ENCODE data around the gene GPD2. TPM values are rescaled to one million over a fixed set of nuclear protein-coding genes. Genes with fewer than 3 reads are reported as not detected.

GPD2 gene
- 25.4 and 51.7 TPM in 2 replicates for total RNA-seq (2014; rRNA removed; shearing (Covaris generic); ENCODE audit: low replicate concordance)

DNA sequence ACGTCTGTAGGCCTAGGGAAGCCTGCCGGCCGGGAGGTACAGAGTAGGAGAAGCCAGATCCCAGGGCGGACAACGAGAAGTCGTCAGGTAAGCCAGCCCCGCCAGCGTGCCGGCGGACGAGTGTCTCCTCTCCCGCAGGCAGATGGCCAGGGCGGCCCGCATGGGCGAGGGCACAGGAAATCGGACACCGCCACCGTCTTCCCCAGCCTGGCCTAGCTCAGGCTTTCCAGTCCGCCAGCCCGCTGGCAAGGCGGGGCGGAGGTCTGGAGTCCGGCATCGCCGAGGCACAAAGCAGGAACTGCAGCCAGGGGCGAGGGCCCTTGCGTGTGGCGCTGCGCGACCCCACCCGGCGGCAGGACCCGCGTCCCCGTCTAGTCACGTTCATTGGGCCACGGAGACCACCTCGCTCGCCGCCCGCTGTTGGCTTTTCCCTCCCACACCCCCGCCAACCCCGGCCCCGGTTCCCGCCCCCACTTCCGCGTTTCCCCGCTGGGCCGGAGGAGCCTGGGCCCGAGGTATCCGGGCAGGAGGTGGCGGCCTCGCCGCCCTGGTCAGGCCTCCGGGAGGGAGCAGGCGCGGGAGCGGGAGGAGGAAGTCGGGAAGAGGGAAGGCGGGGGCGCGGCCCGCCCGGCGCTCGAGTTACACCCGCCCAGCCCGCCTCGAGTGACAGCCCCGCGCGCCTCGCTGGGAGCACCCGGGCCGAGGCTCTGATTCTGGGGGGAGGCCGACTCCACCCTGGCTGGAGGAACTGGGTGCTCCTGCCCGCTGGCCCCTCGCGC lies at the start of gene GPD2:
Gene GPD2, plus strand, starts transcription at position 662 of the 779 bp plus-strand sequence. CDS start 39,727 bp downstream, outside the sequence.
- Histone ChIP-seq H3K9me3 (no peaks in the 10 kb centered on the region), H3K4me3 (peak within 1 kb of the TSS; percentile 67), H3K27me3 (no peaks in the 10 kb centered on the region), H3K36me3 (no peaks in the 10 kb centered on the region)
- DNase-seq, result peak; percentile 94

DNA sequence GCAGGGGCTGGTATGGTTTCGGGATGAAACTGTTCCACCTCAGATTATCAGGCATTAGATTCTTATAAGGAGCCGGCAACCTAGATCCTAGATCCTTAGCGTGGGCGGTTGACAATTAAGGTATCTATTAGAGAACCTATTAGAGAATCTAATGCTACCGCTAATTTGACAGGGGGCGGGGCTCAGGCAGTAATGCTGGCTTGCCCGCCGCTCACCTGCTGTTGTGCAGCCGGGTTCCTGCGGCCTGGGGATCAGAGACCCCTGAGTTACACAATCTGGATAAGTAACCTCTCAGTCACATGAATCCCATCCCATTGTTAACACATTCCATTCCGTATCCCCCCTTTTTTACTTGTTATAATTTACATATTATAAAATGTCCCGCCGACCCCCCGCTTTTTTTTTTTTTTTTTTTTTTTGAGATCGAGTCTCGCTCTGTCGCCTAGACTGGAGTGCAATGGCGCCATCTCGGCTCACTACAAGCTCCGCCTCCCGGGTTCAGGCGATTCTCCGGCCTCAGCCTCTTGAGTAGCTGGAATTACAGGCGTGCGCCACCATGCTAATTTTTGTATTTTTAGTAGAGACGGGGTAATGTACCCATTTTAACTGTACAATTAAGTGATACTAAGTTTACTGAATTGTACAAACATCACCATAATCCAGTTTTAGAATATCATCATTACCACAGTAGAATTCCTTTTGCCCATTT lies 42.0 kb upstream of the GPD2 start:
- no peaks in the 10 kb centered on the region for H3K27me3 ChIP-seq
- H3K36me3 ChIP-seq, result no peaks in the 10 kb centered on the region
- H3K9me3 ChIP-seq, result no peaks in the 10 kb centered on the region
- no peak overlapping the region for H3K4me3 ChIP-seq
- DNase-seq, result no peak

DNA sequence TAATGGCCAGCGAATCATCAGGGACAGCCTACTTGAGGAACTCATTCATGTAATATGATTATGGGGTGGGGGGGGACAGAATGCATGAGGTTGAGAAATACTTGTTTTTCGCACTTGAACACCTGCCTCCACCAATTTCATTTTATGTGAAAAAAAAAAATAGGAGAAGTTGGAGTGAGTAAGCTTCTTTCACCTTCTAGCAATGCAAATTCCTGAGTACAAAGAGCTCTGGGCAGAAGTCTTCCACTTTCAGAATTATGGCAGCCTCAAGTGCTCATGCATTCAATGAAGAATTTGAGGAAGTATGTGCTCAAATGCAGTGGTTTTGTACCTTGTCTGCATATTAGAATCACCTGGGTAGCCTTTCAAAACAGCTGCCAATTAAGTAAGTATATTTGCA lies 40.1 kb upstream of the GPD2 start:
- Histone ChIP-seq H3K36me3 (no peaks in the 10 kb centered on the region), H3K4me3 (no peak overlapping the region), H3K9me3 (no peaks in the 10 kb centered on the region), H3K27me3 (no peaks in the 10 kb centered on the region)
- no peak for DNase-seq

DNA sequence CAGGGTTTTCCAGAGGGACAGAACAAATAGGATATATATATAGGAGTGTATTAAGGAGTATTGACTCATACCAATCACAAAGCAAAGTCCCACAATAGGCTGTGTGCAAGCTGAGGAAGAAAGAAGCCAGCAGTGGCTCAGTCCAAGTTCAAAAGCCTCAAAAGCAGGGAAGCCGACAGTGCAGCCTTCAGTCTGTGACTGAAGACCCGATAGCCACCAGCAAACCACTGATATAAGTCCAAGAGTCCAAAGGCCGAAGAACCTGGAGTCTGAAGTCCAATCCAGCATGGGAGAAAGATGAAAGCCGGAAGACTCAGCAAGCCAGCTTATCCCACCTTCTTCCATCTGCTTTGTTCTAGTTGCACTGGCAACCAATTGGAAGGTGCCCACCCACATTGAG lies 39.0 kb upstream of the GPD2 start:
- H3K36me3 ChIP-seq, result no peaks in the 10 kb centered on the region
- no peaks in the 10 kb centered on the region for H3K27me3 ChIP-seq
- no peak for DNase-seq
- no peak overlapping the region for H3K4me3 ChIP-seq
- no peaks in the 10 kb centered on the region for H3K9me3 ChIP-seq

DNA sequence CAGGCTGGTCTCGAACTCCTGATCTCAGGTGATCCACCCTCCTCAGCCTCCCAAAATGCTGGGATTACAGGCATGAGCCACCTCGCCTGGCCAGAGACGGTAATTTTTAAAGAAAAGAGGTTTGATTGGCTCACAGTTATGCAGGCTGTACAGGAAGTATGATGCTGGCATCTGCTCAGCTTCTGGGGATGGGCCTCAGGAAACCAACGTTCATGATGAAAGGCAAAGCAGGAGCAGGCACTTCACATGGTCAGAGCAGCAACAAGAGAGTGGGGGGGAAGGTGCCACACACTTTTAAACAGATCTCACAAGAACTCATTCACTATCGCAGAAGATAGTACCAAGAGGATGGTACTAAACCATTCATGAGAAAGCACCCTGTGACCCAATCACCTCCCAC lies 38.0 kb upstream of the GPD2 start:
- H3K36me3 ChIP-seq, result no peaks in the 10 kb centered on the region
- H3K9me3 ChIP-seq, result no peaks in the 10 kb centered on the region
- no peak for DNase-seq
- no peaks in the 10 kb centered on the region for H3K27me3 ChIP-seq
- no peak overlapping the region for H3K4me3 ChIP-seq

DNA sequence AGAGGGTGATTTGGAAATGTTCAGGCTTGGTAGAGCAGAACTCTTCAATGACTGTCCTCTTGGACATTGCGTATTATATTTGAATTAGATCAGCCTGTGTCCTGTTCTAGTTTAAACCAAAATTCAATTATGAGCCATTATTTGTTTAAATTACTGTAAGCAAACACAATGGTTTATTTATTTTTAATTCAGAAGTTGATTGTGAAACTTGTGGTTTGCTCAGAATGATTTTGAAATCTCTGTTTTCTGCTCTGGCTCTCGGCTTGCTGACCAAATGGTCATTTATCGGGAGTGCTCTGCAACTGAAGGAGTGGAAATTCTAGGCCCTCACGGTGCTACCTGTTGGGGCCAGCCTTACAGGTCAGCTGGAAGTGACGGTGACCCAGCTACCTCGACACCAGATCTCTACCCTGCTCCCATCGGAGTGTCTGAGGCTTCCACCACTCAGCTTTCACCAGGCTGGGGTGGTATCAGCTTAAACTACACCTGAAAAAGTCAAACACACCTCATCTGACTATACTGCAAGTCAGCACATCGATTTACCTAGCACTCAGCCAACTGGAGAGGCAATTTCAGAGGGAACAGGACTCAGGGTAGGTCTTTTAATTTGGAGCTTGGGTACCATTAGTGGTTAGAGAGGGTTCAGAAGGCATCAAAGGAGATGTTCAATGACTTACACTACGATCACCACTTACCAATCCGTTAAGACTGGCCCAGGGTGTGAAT lies 36.8 kb upstream of the GPD2 start:
- DNase-seq, result peak; percentile 5
- Histone ChIP-seq H3K36me3 (no peaks in the 10 kb centered on the region), H3K27me3 (no peaks in the 10 kb centered on the region), H3K4me3 (peak overlapping the region; percentile 71), H3K9me3 (no peaks in the 10 kb centered on the region)

DNA sequence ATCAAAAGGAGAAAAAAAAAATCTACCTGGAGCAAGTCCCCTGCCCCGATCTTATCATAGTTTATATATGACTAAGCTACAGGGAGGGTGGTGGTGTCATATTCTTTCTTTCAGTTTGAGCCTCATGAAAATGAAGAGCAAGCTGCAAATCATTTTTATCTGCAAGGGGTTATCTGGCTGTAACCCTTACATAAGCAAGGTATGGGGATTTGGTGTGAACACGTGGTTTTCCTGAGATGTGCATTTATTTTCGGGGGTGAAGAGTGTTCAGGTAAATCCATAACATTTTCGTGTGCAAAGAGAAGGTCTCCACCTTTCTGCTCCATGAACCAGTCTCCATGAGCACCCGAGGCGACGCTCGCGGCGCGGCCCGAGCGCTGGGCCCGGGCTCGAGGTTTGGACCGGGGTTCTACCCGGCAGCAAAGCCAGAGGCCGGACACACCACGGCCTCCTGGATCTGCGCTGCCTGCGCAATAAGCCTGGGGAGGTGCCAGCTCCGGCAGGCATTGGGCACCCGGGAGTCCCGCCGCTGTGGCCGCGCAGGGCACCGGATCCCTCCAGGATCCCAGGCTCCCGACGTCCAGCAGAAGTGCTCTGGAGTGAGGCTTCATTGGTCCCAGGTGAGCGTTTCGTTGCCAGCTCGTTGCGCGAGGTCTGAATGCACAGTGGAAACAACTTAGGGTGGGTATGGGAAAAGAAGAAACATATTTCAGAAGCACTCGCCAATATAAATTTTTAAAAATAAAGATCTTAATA lies 36.1 kb upstream of the GPD2 start:
- H3K36me3 ChIP-seq, result no peaks in the 10 kb centered on the region
- H3K4me3 ChIP-seq, result peak overlapping the region; percentile 71
- peak; percentile 87 for DNase-seq
- H3K27me3 ChIP-seq, result no peaks in the 10 kb centered on the region
- no peaks in the 10 kb centered on the region for H3K9me3 ChIP-seq

DNA sequence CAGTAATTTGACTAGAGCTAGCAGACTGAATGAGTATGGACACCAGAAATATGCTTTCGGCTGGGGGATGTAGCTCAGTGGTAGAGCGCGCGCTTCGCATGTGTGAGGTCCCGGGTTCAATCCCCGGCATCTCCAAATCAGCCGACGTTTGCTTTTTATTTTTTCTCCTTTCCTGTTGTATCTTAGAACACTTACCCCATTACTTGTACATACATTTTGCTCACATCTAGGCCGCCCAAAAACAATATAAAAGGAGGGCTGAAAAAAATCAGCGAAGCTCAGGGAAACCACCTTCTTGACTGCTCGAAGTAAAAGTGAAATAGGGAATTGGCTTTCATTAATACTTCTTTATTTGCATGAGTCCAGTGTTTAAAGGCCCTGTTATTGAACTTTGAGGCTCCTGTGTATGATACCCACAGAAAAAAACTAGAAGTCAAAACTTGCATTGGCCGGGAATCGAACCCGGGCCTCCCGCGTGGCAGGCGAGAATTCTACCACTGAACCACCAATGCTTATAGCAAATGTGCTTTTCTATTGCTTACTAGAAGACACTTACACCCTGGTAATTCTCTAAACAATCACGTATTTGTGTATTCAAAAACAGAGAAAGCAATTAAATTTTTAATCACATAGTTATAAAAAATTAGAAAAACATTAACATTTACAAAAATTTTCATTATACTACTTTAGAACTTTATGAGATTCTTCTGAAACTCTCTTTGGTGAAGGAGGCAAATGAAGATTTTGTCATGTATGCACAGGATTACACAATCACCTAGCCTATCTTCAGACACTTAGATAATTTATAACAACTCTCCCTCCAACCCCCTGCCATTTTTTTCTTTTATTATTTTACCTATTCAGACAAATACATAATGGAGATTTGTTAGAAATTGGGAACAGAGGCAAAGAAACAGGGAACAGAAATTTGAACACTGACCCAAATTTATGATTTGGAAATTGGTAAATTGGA lies 35.2 kb upstream of the GPD2 start:
- Histone ChIP-seq H3K36me3 (no peaks in the 10 kb centered on the region), H3K27me3 (no peaks in the 10 kb centered on the region), H3K4me3 (peak overlapping the region; percentile 71), H3K9me3 (no peaks in the 10 kb centered on the region)
- DNase-seq, result peak; percentile 47

DNA sequence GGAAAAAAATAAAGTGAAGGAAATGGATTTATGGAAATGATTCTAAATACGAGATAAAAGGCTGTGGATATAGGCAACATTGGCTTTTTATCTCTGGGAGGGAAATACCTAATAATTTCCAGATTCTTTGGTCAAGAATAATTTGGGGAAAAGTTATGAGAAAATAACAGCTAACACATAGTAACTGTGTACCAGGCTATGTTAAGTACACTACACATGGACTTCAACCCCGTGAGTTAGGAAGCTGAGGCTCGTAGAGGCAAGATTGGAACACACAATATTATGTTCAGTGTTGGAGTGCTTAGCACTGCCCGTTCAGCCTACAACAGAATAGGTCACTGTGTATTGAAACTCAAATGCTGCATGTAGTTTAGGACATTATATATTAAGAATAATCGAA lies 34.3 kb upstream of the GPD2 start:
- Histone ChIP-seq H3K36me3 (no peaks in the 10 kb centered on the region), H3K9me3 (no peaks in the 10 kb centered on the region), H3K4me3 (no peak overlapping the region), H3K27me3 (no peaks in the 10 kb centered on the region)
- DNase-seq, result no peak

DNA sequence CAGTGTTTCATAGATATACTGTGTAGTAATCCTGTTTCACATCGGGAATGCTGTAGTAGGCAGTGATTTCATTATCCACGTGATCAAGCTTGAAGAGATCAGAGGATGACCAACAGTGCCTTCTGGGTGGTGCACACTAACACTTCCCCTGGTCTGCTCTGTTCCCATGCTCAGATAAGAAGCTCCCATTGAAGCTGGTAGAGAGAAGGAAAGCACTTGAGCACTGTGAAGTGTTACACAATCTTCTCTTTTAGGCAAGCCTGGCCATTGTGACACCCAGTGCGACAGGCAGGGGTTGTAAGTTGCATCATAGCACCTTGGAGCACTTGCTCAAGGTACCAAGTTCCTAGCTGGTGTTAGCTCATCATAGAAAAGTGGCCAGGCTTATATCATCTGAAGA lies 30.6 kb upstream of the GPD2 start:
- Histone ChIP-seq H3K9me3 (no peaks in the 10 kb centered on the region), H3K27me3 (no peaks in the 10 kb centered on the region), H3K4me3 (no peak overlapping the region), H3K36me3 (no peaks in the 10 kb centered on the region)
- no peak for DNase-seq

DNA sequence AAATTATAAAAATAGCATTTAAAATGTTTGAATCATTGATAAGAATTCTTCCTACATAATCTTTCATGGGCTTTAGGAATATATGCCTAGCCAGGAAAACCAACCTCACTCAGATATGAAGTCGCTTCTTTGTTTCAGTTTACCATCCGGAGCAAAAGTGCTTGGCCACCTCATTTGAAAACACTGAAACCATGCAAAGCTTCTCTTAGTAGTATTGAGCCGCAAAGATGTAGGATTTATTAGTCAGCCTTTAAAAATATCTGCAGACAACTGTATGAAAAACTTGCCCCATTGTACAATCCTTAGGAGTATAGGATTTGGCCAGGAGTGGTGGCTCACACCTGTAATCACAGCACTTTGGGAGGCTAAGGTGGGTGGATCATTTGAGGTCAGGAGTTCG lies 24.3 kb upstream of the GPD2 start:
- H3K27me3 ChIP-seq, result no peaks in the 10 kb centered on the region
- no peak for DNase-seq
- H3K9me3 ChIP-seq, result no peaks in the 10 kb centered on the region
- no peak overlapping the region for H3K4me3 ChIP-seq
- H3K36me3 ChIP-seq, result no peaks in the 10 kb centered on the region

DNA sequence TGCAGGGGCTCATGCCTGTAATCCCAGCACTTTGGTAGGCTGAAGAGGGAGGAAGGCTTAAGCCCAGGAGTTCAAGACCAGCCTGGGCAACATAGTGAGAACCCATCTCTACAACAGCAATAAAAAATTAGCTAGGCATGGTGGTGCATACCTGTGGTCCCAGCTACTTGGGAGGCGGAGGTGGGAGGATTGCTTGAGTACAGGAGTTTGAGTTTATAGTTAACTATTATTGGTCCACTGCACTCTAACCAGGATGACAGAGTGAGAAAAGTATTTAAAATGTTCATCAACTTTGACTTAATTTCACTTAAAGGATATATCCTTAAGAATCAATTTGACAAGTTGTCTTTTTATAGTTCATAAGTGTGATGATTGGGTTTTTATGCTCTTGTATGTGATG lies 14.3 kb upstream of the GPD2 start:
- Histone ChIP-seq H3K4me3 (no peak overlapping the region), H3K27me3 (no peaks in the 10 kb centered on the region), H3K36me3 (no peaks in the 10 kb centered on the region), H3K9me3 (no peaks in the 10 kb centered on the region)
- no peak for DNase-seq

DNA sequence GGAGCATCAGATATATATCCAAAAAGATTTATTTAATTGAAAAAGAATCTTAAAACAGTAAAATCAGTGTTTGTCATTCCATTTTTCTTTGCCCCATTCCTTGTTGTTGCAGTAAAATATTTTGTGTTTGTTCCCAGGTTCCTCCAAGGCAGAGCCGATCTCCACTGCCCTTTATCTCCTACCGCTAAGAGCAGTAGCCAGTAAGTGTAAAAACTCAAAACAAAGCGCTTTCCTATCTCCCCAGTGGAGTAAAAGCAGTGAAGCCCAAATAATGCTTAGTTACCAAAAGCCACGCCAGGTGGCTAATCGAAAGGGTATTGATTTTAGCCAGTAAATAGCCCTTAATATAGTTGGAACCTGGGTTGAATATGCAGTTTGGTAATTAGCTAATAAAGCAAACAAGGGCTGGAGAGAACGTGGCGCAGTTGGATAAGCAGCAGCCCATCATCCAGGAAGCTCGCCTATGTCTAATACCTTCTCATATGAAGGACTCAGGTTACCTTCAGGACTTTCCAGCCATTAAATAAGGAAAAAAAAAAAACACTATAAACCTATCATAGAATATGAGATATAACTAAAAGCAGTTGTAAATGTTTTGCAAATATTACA lies 12.4 kb upstream of the GPD2 start:
- DNase-seq, result no peak
- H3K4me3 ChIP-seq, result no peak overlapping the region
- no peaks in the 10 kb centered on the region for H3K9me3 ChIP-seq
- H3K36me3 ChIP-seq, result no peaks in the 10 kb centered on the region
- H3K27me3 ChIP-seq, result no peaks in the 10 kb centered on the region

DNA sequence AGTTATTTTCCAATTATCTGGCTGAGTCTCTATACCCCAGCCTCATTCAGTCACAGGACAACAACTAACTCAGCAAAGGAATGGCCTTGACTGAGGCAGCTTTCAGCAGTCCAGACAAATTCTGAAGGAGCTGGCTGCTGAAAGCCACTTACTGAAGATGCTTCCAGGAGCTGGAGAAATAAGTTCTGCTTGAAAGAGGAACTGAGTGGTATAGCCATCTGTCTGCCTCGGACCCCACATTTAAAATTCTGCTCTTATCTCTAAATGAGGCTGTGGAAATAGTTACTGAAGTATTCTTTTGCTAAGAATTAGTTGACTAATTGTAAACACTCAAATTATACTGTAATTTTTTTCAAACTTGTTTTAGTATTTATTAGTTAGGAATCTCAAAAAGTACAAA lies 9.1 kb upstream of the GPD2 start:
- Histone ChIP-seq H3K9me3 (no peaks in the 10 kb centered on the region), H3K4me3 (no peak overlapping the region), H3K27me3 (no peaks in the 10 kb centered on the region), H3K36me3 (no peaks in the 10 kb centered on the region)
- no peak for DNase-seq

DNA sequence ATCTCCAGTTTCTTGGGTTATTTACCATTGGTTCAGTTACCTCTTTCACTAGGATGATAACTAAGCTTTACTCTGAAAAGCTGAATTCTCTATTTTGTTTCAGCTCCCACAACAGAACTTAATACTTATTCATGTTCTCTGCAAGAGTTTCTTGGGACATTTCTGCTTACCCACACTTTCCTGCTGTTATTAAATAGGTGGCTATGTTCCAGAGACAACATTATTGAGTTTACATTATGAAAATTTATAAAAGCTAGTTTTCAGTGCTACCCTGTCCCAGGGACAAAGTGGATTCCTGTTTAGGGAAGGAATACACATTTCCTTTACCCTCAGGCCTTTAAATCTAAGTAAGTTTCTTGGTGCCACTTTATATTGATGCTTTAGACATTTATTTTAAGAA lies 7.0 kb upstream of the GPD2 start:
- H3K4me3 ChIP-seq, result no peak overlapping the region
- DNase-seq, result no peak
- no peaks in the 10 kb centered on the region for H3K27me3 ChIP-seq
- H3K36me3 ChIP-seq, result no peaks in the 10 kb centered on the region
- H3K9me3 ChIP-seq, result no peaks in the 10 kb centered on the region

All from MG63 (cell line).